C4-2B (cell line): ENCODE data around the gene RYR3.

ENCODE experiments used
- ZFX ChIP-seq: fragments of 450-650 bp; IDR thresholded peaks from 2 replicates; pipeline ENCODE4 v1.6.1; 2017
- TF ChIP-seq, protein P1 (sequence below): fragments of 450-650 bp; conservative IDR thresholded peaks from 2 replicates; pipeline ENCODE4 v1.5.1; 2017; ENCODE audit warnings: mild to moderate bottlenecking

DNA sequence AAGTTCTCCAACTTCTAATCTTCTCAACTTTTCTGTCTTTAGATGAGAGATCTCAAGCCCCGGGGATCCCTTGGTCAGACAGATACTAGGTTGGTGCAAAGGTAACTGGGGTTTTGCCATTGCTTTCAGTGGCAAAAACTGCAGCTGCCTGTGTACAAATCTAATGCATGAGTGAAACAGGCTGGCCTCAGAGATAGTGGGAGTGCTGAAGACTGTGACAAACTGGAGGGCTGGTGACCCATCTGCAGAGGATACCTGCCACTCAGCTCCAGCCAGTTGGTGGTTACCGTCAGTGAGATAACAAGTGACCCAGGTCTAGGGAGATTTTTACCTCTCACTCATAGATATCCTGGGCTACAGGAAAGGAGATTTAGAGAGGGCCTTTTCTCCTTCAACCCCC is 85.7 kb downstream of the RYR3 start:
- TF ChIP-seq, protein P1, sequence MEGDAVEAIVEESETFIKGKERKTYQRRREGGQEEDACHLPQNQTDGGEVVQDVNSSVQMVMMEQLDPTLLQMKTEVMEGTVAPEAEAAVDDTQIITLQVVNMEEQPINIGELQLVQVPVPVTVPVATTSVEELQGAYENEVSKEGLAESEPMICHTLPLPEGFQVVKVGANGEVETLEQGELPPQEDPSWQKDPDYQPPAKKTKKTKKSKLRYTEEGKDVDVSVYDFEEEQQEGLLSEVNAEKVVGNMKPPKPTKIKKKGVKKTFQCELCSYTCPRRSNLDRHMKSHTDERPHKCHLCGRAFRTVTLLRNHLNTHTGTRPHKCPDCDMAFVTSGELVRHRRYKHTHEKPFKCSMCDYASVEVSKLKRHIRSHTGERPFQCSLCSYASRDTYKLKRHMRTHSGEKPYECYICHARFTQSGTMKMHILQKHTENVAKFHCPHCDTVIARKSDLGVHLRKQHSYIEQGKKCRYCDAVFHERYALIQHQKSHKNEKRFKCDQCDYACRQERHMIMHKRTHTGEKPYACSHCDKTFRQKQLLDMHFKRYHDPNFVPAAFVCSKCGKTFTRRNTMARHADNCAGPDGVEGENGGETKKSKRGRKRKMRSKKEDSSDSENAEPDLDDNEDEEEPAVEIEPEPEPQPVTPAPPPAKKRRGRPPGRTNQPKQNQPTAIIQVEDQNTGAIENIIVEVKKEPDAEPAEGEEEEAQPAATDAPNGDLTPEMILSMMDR: no peak
- TF ChIP-seq ZFX: no peak
